Germinal center (tissue), 1 donor: Measurements from ENCODE around the gene BTBD9.
A peak's percentile ranks its signal among the peaks of the same experiment; 100 is the strongest.

Source experiments
- DNase-seq: peaks from one replicate; pipeline ENCODE4 v3.0.0; 2012; ENCODE audit warnings: mixed read lengths, low spot score

The BTBD9 gene

GRCh38 chr6:38341496-38341895, 298.2 kb downstream of the BTBD9 start:
- DNase-seq = no peak

- no peak for DNase-seq
Observed at GRCh38 chr6:38339914-38340313, 299.8 kb downstream of the BTBD9 start.

- DNase-seq = no peak
Observed at GRCh38 chr6:38337819-38338465, 301.8 kb downstream of the BTBD9 start.

GRCh38 chr6:38336922-38337321, 302.8 kb downstream of the BTBD9 start:
- no peak for DNase-seq

- DNase-seq = no peak
Observed at GRCh38 chr6:38326837-38327236, 312.9 kb downstream of the BTBD9 start.

GRCh38 chr6:38323216-38323615, 316.5 kb downstream of the BTBD9 start:
- DNase-seq = no peak

GRCh38 chr6:38322138-38322537, 317.6 kb downstream of the BTBD9 start:
- DNase-seq = no peak

GRCh38 chr6:38320843-38321242, 318.9 kb downstream of the BTBD9 start:
- no peak for DNase-seq

GRCh38 chr6:38320358-38320757, 319.4 kb downstream of the BTBD9 start:
- no peak for DNase-seq

- DNase-seq = no peak
Observed at GRCh38 chr6:38319256-38320212, 320.2 kb downstream of the BTBD9 start.

GRCh38 chr6:38316099-38316868, 323.4 kb downstream of the BTBD9 start:
- DNase-seq = no peak

GRCh38 chr6:38311201-38311600, 328.5 kb downstream of the BTBD9 start:
- no peak for DNase-seq

- no peak for DNase-seq
Observed at GRCh38 chr6:38310061-38310460, 329.7 kb downstream of the BTBD9 start.

GRCh38 chr6:38307740-38308139, 332.0 kb downstream of the BTBD9 start:
- peak; percentile 73 for DNase-seq

- DNase-seq = no peak
Observed at GRCh38 chr6:38306931-38307330, 332.8 kb downstream of the BTBD9 start.

- no peak for DNase-seq
Observed at GRCh38 chr6:38305995-38306681, 333.6 kb downstream of the BTBD9 start.

GRCh38 chr6:38302838-38303237, 336.9 kb downstream of the BTBD9 start:
- DNase-seq = no peak

GRCh38 chr6:38302081-38302480, 337.6 kb downstream of the BTBD9 start:
- no peak for DNase-seq

GRCh38 chr6:38290133-38290799, 349.5 kb downstream of the BTBD9 start:
- no peak for DNase-seq

- no peak for DNase-seq
Observed at GRCh38 chr6:38287487-38287886, 352.2 kb downstream of the BTBD9 start.

- no peak for DNase-seq
Observed at GRCh38 chr6:38284802-38285394, 354.8 kb downstream of the BTBD9 start.
